Tibial nerve (tissue), 4 donors: Measurements from ENCODE around the gene PLCB1.

Experiments used
- CTCF ChIP-seq, 5 experiments: fragments of 200-600 bp in 3 of 5; fragments of 450-650 bp in 2 of 5; sonication (generic) in 3 of 5; IDR thresholded peaks; one replicate each; pipeline ENCODE4 v1.5.1; 2016 to 2019; ENCODE audit warnings: antibody characterized with exemption in 5 of 5, mild to moderate bottlenecking in 3 of 5, moderate library complexity in 2 of 5
- EP300 ChIP-seq, 2 donors: sonication (generic); formaldehyde crosslinking; IDR thresholded peaks; one replicate each; pipeline ENCODE4 v1.6.1; 2017; ENCODE audit warnings: antibody characterized with exemption in 2 of 2, mild to moderate bottlenecking in 1 of 2
- POLR2A ChIP-seq, 2 donors: fragments of 450-650 bp; IDR thresholded peaks; one replicate each; pipeline ENCODE4 v1.6.1; 2017; ENCODE audit warnings: antibody characterized with exemption in 2 of 2, mild to moderate bottlenecking in 2 of 2, moderate library complexity in 2 of 2

GRCh38 chr20:8424010-8424409, 291.9 kb downstream of the PLCB1 start:
- TF ChIP-seq CTCF (IDR thresholded peaks at IDR 0.05) (no peak), EP300 (IDR thresholded peaks at IDR 0.05) (no peak), POLR2A (IDR thresholded peaks at IDR 0.05) (no peak)
